Spleen (tissue), 7 donors: ENCODE measurements around the gene CREM.

Experiments
- CTCF ChIP-seq, 11 experiments: fragments of 200-600 bp in 7 of 11; fragments of 450-650 bp in 4 of 11; sonication (generic) in 4 of 11; IDR thresholded peaks in 8 of 11; conservative IDR thresholded peaks in 3 of 11; 1 replicate in 7 of 11; 2 replicates in 4 of 11; pipeline versions ENCODE4 v1.4.0 to v1.8.0; 2016 to 2021; ENCODE audit warnings: antibody characterized with exemption in 11 of 11, inconsistent platforms in 4 of 11, mild to moderate bottlenecking in 1 of 11
- POLR2A ChIP-seq, 3 donors: fragments of 450-650 bp; IDR thresholded peaks; one replicate each; pipeline ENCODE4 v1.5.1; 2017; ENCODE audit warnings: antibody characterized with exemption in 3 of 3, mild to moderate bottlenecking in 1 of 3
- donor health status: DM: no; HTN: no; CAD: no; lungs with moderate emphysema.
- donor health status: DM: no; HTN: no; CAD: no.
- donor health status: DM: no; HTN: no; CAD: no.

- no peak for TF ChIP-seq CTCF (IDR thresholded peaks at IDR 0.05 in 8 of 11, conservative IDR thresholded peaks at IDR 0.05 in 3 of 11)
- no peak for TF ChIP-seq POLR2A (IDR thresholded peaks at IDR 0.05)
Observed at GRCh38 chr10:35259769-35260397, 133.2 kb downstream of the CREM start.
